ENCODE results near the gene COX17. TPM values are rescaled to one million over a fixed set of nuclear protein-coding genes. Genes with fewer than 3 reads are reported as not detected.

The COX17 gene
- total RNA-seq, 1 donor from 2014 or later = 25.8 TPM

- no peak for DNase-seq (ENCODE audit: low spot score)
These were observed 51.6 kb downstream of the COX17 start for GRCh38 chr3:119625451-119626153.

GRCh38 chr3:119624002-119624720 is 53.0 kb downstream of the COX17 start:
- DNase-seq (ENCODE audit: low spot score) = no peak

GRCh38 chr3:119620899-119621298 is 56.3 kb downstream of the COX17 start:
- no peak for DNase-seq (ENCODE audit: low spot score)

Other genes with a start within 250 kb of the COX17 start
- gene TMEM39A, start 213.8 kb downstream of the COX17 start, total RNA-seq (ENCODE audit: insufficient read depth, low replicate concordance) = 45.7 TPM
- gene POGLUT1, start 208.4 kb downstream of the COX17 start, total RNA-seq (ENCODE audit: insufficient read depth, low replicate concordance) = 12.3 TPM
- 27.2 TPM for gene TIMMDC1, start 178.9 kb downstream of the COX17 start, total RNA-seq (ENCODE audit: insufficient read depth, low replicate concordance)
- 4.1 TPM for gene CD80, start 117.8 kb downstream of the COX17 start, total RNA-seq (ENCODE audit: insufficient read depth, low replicate concordance)
- gene ADPRH, start 97.9 kb downstream of the COX17 start, total RNA-seq (ENCODE audit: insufficient read depth, low replicate concordance) = 4.6 TPM
- not detected for gene PLA1A, start 79.5 kb downstream of the COX17 start, total RNA-seq (ENCODE audit: insufficient read depth, low replicate concordance)
- gene POPDC2, start 16.8 kb downstream of the COX17 start, total RNA-seq (ENCODE audit: insufficient read depth, low replicate concordance) = 9.4 TPM
- 14.2 TPM for gene CFAP91, start 25.6 kb upstream of the COX17 start, total RNA-seq (ENCODE audit: insufficient read depth, low replicate concordance)
- gene NR1I2, start 104.7 kb upstream of the COX17 start, total RNA-seq (ENCODE audit: insufficient read depth, low replicate concordance) = 0.96 TPM

Measured in umbilical cord (tissue), 2 donors.